GM23248 (cell line): ENCODE data around the gene ZFYVE19.

Experiments used
- EZH2 ChIP-seq: fragments of 200-600 bp; sonication (generic); IDR thresholded peaks from 2 replicates; pipeline ENCODE4 v1.6.1; 2018; ENCODE audit warnings: antibody characterized with exemption, mild to moderate bottlenecking; ENCODE audit not compliant: insufficient read depth, poor library complexity, severe bottlenecking
- EZH2phosphoT487 ChIP-seq: fragments of 200-600 bp; sonication (generic); IDR thresholded peaks from 2 replicates; pipeline ENCODE4 v1.6.1; 2018; ENCODE audit warnings: antibody characterized with exemption, moderate library complexity, mild to moderate bottlenecking, low read depth; ENCODE audit not compliant: insufficient read depth

- TF ChIP-seq EZH2 (no peak), EZH2phosphoT487 (no peak)
Observed at GRCh38 chr15:40770147-40770721, 36.7 kb upstream of the ZFYVE19 start.
